ENCODE results near the gene CTNNBIP1.

CTNNBIP1 gene

DNA sequence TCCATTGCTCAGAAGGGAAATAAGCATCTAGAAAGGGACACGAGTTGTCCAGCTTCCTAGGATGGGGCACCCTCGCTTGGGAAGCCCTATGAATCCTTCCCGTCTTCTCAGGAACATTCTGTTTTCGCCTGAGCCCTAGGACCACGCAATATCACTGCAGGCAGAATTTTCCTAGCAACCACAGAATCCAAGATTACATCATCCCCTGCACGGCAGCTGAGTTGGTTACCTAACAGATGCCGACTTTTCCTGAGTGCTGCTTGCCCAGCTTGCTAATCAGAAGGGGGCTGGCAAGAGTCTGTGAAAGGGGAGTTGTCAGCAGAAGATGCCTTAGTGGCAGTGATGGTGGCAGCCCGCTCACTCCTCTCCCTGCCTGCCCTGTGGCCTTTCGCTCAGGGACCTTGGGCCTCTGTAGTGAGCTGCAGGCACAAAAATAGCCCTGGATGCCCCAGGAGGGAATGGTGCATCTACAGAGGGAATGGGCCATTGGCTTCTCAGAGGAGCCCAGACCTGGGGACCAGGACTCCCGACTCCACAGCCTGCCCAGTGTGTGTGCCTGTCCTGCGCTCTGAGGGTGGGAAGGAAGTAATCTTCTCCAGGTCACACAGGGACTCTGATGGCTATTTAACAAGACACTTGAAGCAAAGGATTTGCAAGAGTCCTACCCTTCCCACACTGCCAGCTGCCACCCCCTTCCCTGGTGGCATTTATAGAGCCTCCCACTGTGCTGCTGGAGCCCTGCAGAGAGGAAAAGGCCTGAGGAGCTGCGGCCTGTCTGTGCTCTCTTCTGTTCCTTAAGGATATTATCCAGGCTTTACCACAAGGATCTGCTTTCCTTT, 57.4 kb downstream of the CTNNBIP1 start:
- no peak overlapping the region for H3K4me3 ChIP-seq (ENCODE audit: control insufficient read depth, low read depth, low read length)
- TF ChIP-seq, protein P1, sequence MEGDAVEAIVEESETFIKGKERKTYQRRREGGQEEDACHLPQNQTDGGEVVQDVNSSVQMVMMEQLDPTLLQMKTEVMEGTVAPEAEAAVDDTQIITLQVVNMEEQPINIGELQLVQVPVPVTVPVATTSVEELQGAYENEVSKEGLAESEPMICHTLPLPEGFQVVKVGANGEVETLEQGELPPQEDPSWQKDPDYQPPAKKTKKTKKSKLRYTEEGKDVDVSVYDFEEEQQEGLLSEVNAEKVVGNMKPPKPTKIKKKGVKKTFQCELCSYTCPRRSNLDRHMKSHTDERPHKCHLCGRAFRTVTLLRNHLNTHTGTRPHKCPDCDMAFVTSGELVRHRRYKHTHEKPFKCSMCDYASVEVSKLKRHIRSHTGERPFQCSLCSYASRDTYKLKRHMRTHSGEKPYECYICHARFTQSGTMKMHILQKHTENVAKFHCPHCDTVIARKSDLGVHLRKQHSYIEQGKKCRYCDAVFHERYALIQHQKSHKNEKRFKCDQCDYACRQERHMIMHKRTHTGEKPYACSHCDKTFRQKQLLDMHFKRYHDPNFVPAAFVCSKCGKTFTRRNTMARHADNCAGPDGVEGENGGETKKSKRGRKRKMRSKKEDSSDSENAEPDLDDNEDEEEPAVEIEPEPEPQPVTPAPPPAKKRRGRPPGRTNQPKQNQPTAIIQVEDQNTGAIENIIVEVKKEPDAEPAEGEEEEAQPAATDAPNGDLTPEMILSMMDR (IDR thresholded peaks at IDR 0.05; ENCODE audit: control insufficient read depth, insufficient read depth, low read depth, low read length, missing control alignments), result no peak
- DNase-seq (ENCODE audit: low read depth), result peak; percentile 74

DNA sequence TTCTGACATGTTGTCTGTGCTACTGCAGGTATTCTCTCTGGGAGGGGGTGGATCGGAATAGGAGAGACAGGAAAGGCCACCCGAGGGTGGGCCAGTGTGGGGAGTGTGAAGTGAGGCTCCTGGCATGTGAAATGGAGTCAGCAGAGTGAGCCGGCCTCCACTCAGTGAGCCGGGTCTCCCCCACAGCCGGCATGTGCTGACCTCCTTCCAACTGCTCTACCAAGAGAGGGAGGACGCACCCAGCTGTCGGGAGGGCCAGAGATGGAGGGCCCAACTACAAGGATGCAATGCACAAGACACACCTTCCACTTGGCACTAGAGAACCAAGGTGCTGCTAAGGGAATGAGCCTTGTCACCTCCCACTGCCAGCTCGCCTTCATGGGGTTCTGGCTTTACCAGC, 58.1 kb downstream of the CTNNBIP1 start:
- TF ChIP-seq, protein P1 (IDR thresholded peaks at IDR 0.05; ENCODE audit: control insufficient read depth, insufficient read depth, low read depth, low read length, missing control alignments), result no peak
- H3K4me3 ChIP-seq (ENCODE audit: control insufficient read depth, low read depth, low read length), result no peak overlapping the region
- no peak for DNase-seq (ENCODE audit: low read depth)

DNA sequence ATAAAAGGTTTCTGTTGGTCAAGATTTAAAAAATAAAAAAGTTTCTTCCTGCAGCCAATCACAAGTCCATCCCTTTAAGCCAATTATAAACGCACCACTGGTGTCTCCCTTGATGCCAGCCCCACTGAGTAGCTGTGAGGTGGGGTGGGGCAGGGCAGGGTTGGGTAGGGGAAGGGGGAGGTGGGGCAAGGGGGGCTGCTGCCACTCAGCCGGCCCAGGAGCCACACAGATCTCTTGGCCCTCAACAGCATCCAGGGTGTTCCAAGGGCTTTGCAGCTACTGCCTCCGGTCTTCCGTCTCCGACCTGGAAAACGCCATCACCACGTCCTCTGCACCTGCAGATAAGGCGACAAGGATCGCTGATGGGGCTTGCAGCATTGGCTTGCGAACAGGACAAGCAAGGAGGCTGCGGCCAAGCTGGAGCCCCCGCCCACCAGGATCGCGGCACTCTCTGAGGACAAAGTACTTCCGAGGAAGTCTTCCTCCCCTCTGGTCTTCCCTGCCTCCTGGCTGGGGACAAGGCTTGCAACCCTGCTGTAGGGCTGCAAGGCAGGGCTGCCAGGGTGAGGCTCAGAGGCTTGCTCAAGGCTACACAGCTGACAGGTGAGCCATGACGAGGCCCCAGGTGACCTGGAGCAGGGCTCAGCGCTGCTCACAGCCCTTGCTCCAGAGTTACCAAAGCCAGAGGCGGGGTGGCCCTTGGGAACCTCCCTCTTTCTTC, 59.5 kb downstream of the CTNNBIP1 start:
- TF ChIP-seq, protein P1 (IDR thresholded peaks at IDR 0.05; ENCODE audit: control insufficient read depth, insufficient read depth, low read depth, low read length, missing control alignments), result no peak
- H3K4me3 ChIP-seq (ENCODE audit: control insufficient read depth, low read depth, low read length), result no peak overlapping the region
- no peak for DNase-seq (ENCODE audit: low read depth)

DNA sequence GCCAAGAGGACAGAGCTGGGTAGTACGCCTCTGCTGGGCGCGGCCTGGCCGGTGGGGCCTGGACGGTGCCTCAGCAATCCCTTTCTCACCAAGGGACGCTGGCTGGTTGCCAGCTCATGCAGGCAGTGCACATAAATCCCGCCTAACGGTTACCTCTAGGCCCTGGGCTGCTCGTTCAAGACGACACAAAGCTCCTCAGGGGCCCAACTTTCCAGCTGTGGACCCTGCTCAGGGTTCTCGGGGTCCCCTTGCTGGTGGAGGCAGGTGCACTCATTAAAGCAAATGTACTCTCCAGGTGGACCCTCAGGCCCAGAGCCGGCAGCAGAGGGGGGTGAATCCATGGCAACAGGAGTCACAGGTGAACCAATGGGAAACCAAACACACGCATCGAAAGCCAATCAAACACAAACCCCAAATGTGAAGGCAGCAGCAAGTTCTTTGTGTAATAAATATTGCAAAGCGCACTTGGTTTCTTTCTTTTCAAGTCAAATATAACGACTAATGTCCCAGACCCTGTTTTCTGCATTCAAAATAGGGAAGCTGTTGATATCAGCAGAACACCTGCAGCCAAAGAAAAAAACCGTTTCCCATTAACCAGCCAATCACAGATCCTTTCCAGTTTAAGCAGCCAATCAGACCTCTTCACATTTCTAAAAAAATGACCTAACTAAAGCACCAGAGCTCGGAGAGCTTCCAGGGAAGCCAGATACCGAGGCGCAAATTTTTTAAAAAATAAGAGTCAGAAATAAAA, 60.2 kb downstream of the CTNNBIP1 start:
- TF ChIP-seq, protein P1 (IDR thresholded peaks at IDR 0.05; ENCODE audit: control insufficient read depth, insufficient read depth, low read depth, low read length, missing control alignments), result no peak
- no peak overlapping the region for H3K4me3 ChIP-seq (ENCODE audit: control insufficient read depth, low read depth, low read length)
- DNase-seq (ENCODE audit: low read depth), result no peak

DNA sequence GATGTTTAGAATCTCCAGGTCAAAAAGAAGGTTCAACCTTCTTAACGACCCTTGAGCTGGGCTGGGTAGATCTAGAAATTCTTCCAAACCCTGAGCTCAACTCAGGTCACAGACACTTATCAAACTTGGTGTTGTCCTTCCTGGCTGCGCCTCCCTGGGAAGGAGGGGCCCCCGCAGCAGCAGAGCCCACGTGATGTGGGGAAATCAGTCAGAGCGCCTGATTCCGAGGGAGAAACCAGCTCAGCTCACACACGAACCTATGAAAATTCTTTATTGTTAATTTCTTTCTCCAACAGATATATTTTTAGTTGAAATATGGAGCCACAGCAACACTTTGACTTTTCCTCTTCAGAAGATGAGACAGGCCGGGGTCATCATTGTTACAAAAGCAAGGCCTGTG, 62.0 kb downstream of the CTNNBIP1 start:
- TF ChIP-seq, protein P1 (IDR thresholded peaks at IDR 0.05; ENCODE audit: control insufficient read depth, insufficient read depth, low read depth, low read length, missing control alignments), result no peak
- no peak overlapping the region for H3K4me3 ChIP-seq (ENCODE audit: control insufficient read depth, low read depth, low read length)
- DNase-seq (ENCODE audit: low read depth), result no peak

DNA sequence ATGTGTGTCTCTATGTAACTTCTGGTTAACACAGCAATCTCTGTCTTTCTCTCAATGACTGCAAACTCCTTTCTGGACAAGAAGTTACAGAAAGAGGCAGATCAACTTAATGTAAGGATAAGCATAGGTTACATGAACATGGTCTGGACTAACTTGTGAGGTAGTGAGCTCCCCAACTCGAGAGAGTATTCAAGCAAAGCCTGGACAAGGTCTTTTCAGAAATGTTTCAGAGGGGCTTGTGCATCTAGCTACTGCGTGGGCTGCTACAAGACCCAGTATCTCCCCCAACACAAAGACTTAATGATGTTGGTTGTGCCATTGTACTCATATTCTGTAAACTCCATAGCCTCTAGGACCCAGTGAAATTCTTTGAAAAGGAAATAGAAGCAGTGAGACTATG, 62.8 kb downstream of the CTNNBIP1 start:
- DNase-seq (ENCODE audit: low read depth), result no peak
- H3K4me3 ChIP-seq (ENCODE audit: control insufficient read depth, low read depth, low read length), result no peak overlapping the region
- TF ChIP-seq, protein P1 (IDR thresholded peaks at IDR 0.05; ENCODE audit: control insufficient read depth, insufficient read depth, low read depth, low read length, missing control alignments), result no peak

All from AG09309 (cell line).